Subcutaneous adipose tissue (tissue), 4 donors: ENCODE measurements around the gene XPR1. TPM values are rescaled to one million over a fixed set of nuclear protein-coding genes. Genes with fewer than 3 reads are reported as not detected.

Experiments
- total RNA-seq, 4 donors: library from RNA; depleted of rRNA; stranded (reverse); fragments of >200 nt; gene quantifications; one replicate each; pipeline ENCODE4 v1.1.0, GENCODE V29; 2016
- TF ChIP-seq, protein P1 (sequence below): fragments of 450-650 bp; IDR thresholded peaks from one replicate; pipeline ENCODE4 v1.5.1; 2016; ENCODE audit warnings: low read depth, mild to moderate bottlenecking, control low read depth, antibody characterized with exemption, moderate library complexity

The XPR1 gene
- total RNA-seq, 4 donors from 2014 or later: 15.0 to 40.6 (median 20.7) TPM

DNA sequence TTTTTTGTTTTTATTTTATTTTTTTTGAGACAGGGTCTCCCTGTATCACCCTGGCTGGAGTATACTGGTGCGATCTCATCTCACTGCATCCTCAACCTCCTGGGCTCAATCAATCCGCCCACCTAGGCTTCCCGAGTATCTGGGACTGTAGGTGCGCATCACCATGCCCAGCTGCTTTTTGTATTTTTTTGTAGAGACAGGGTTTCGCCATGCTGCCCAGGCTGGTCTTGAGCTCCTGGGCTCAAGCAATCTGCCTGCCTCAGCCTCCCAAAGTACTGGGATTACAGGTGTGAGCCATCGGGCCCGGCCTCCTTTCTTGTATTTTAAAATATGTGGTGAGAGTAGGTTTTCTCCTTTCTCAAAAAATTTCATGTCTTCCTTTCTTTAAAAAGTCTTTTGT is 122.6 kb downstream of the XPR1 start:
- TF ChIP-seq, protein P1, sequence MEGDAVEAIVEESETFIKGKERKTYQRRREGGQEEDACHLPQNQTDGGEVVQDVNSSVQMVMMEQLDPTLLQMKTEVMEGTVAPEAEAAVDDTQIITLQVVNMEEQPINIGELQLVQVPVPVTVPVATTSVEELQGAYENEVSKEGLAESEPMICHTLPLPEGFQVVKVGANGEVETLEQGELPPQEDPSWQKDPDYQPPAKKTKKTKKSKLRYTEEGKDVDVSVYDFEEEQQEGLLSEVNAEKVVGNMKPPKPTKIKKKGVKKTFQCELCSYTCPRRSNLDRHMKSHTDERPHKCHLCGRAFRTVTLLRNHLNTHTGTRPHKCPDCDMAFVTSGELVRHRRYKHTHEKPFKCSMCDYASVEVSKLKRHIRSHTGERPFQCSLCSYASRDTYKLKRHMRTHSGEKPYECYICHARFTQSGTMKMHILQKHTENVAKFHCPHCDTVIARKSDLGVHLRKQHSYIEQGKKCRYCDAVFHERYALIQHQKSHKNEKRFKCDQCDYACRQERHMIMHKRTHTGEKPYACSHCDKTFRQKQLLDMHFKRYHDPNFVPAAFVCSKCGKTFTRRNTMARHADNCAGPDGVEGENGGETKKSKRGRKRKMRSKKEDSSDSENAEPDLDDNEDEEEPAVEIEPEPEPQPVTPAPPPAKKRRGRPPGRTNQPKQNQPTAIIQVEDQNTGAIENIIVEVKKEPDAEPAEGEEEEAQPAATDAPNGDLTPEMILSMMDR: no peak

DNA sequence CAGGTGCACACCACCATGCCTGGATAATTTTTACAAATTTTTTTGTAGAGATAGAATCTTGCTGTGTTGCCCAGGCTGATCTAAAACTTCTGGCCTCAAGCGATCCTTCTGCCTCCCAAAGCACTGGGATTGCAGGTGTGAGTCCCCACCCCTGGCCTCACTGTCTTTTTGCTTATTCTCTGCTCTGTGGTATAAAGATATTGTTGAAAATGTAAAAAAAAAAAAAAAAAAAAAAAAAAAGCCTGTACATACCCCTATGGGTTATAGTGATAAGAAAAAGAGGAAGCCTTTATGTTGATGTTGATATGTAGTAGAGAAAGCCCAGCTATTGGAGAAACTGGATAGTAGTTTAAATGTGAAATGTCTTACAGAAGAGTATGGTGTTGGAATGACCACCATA is 125.8 kb downstream of the XPR1 start:
- TF ChIP-seq, protein P1: no peak

DNA sequence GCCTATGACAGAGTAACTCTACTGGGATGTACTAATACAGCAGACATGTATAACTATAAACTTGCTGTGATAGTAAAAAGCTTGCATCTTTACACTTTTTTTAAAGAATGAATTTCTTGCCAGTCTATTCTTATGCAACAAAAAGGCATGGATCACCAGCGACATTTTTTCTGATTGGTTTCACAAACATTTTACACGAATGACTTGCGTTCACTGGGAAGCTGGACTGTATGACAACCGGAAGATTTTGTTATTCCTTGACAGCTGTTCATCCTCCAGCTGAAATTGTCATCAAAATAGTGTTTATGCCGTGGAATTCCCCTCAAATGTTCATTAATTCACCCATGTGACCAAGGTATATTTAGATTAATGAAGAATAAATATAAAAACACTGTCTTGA is 131.0 kb downstream of the XPR1 start:
- TF ChIP-seq, protein P1: no peak

DNA sequence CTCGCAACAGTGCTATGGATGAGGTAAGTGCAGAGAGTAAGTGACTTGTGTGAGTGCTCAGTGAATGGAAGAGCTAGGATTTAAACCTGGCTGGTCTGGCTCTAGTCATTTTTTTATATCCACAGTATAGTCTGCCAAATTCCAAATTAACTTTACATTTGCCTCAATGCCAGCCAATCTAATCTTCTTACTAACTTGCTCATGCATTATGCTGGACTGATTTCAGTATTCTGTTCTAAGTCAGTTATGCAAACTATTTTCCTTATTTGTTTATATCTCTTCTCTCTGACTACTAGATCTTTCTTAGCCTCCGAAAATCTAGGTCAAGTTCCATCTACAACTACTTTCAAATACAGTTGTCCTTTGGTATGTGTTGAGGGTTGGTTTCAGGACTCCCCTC is 133.3 kb downstream of the XPR1 start:
- TF ChIP-seq, protein P1: no peak

DNA sequence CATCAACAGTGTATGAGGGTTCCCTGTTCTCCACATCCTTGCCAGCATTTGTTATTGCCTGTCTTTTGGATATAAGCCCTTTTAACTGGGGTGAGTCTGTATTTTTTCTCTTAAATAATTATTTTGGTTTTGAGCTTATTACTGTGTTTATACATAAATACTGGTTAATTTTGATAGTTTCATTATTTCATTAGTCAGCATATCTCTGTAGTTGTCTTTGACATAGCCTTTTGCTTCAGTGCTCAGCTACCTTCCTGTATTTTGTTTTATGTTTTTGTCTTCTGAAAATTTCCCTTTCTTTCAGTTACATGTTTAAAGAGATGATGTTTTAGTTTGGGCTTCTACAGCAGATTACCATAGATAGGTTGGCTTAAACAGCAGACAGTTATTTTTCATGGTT is 138.1 kb downstream of the XPR1 start:
- TF ChIP-seq, protein P1: no peak

DNA sequence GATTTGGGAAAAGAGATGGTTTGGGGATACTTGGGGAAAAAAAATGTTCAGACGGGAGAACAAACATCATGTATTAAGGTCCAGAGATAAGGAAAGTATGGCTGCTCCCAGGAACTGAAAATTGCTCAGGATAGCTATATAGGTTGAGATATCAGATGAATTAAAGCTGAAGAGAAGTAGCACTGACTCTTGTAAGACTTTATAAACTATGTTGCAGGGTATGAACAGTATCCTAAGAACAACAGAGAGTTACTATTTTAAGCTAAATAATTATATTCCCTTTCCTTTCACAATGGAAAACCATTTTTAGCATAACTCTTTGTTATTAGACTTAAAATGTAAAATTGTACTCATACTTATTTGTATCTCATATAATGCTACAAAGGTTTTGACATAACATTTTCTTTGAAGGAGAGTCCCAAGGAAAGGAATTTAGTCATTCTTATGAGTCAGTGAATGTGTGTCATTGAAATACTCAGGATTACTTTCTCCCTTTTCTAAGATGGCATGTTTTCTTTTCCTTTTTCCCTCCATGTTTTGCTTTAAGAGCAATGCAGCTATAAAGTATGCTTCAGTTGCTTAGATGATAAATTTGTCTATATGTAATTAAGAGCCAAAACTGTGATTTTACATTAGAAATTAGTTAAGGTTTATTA is 141.5 kb downstream of the XPR1 start:
- TF ChIP-seq, protein P1: no peak

DNA sequence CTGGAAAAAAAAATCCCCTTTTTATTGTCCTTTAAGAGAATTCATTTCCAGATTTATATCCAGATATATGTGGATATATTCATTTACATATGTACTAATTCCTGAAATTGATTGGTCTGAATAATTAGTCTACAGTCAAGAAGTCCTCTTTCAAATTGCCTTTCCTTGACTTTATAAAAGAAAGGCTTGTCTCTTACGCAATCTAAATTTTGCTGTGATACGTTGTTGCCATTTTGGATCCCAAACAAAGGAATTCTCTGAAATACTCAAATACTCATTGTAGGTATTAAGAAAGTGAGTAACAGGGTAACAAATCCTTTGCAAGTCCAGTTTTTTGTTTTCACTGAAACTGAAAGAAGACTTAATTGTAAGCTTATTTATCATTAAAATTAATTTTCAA is 144.0 kb downstream of the XPR1 start:
- TF ChIP-seq, protein P1: no peak
